Measurements from ENCODE around the gene FIBCD1. TPM values are rescaled to one million over a fixed set of nuclear protein-coding genes. Genes with fewer than 3 reads are reported as not detected.

Gene FIBCD1
- polyA plus RNA-seq, 1 donor (not counting 4 experiments of a cell fraction or from before 2014, with no cell fraction given): 0.79 TPM

- Histone ChIP-seq H4K20me1 (ENCODE audit: control insufficient read depth, extremely low read depth, insufficient read depth, low read length) (no peaks in the 10 kb centered on the region), H3K9me1 (ENCODE audit: control insufficient read depth, extremely low read depth, insufficient read depth, low read length) (no peaks in the 10 kb centered on the region), H3K36me3 (ENCODE audit: control insufficient read depth in 2 of 2, extremely low read depth in 1 of 2, insufficient read depth in 2 of 2, low read length in 2 of 2) (no peaks in the 10 kb centered on the region), H3K27me3 (ENCODE audit: control insufficient read depth, extremely low read depth, insufficient read depth, low read length) (peaks cover 46% of the 10 kb centered on the region), H3K9me3 (ENCODE audit: control insufficient read depth, low read depth, low read length) (no peaks in the 10 kb centered on the region), H3K79me2 (ENCODE audit: control insufficient read depth, insufficient read depth, low read length) (no peaks in the 10 kb centered on the region), H3K9ac (ENCODE audit: control insufficient read depth, extremely low read depth, insufficient read depth, low read length) (no peak overlapping the region), H3K4me1 (ENCODE audit: control insufficient read depth, extremely low read depth, insufficient read depth, low read length) (peaks cover 14% of the 10 kb centered on the region), H2AFZ (ENCODE audit: control insufficient read depth, low read length) (no peak overlapping the region), H3K27ac (ENCODE audit: control insufficient read depth, insufficient read depth, low read length) (no peak overlapping the region), H3K4me2 (ENCODE audit: control insufficient read depth, extremely low read depth, insufficient read depth, low read depth, low read length) (no peak overlapping the region), H3K4me3 (ENCODE audit: control insufficient read depth in 2 of 3, extremely low read depth in 1 of 3, insufficient read depth in 2 of 3, low read depth in 1 of 3, low read length in 3 of 3) (no peak overlapping the region)
- no peak for DNase-seq (ENCODE audit: low read depth, low spot score)
- FAIRE-seq: no peak
- dilution Hi-C loops (cut with MboI; ENCODE audit: extremely low pct_ligation_motif_present, low sequenced_read_pairs): no loop called here
- TF ChIP-seq EZH2 (IDR thresholded peaks at IDR 0.05; ENCODE audit: low read length) (no peak), CTCF (optimal IDR thresholded peaks at IDR 0.05 in 1 of 3, IDR thresholded peaks at IDR 0.05 in 1 of 3, conservative IDR thresholded peaks at IDR 0.05 in 1 of 3; ENCODE audit: extremely low read depth in 1 of 3, insufficient read depth in 2 of 3, low read length in 3 of 3) (no peak)
Observed at GRCh38 chr9:130924448-130924788, 14.6 kb downstream of the FIBCD1 start.

DNA sequence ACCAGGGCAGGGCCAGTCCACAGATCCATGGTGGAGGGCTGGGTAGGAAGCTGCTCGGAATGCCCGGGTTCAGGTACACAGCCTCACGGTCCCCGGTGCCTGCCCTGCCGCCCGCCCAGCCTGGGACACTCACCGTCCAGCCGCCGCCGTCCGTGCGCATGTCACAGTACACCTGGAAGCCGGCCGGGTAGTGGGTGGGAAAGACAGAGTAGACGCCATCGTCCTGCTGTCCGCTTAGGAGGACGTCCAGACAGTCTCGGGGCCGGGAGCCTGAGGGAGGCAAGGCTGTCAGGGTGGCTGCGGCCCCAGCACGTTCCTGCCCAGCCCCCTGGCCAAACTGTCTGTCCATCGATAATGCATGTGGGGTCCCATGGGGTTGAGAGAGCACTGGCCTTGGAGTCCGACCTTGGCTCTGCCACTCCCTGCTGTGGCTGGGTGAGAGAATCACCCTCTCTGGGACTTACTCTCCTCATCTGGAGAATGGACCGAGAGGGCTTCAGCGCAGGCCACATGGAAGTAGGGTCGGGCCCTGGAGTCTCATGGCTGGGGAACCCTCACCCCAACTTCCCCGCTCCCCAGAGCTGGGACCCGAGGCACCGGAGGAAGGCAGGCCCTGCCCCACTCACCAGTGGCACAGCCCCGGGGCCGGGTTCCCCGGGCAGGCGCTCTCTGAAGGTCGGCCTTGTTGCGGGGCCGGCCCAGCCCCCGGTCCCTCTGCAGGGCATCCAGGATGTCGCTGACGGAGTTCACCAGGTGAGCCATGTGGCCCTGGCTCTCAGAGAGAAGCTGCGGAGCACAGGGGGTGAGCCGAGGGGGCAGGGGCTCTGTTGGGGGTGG, 15.2 kb downstream of the FIBCD1 start:
- no peak for DNase-seq (ENCODE audit: low read depth, low spot score)
- H3K36me3 ChIP-seq (ENCODE audit: control insufficient read depth in 2 of 2, extremely low read depth in 1 of 2, insufficient read depth in 2 of 2, low read length in 2 of 2): no peaks in the 10 kb centered on the region
- H3K27ac ChIP-seq (ENCODE audit: control insufficient read depth, insufficient read depth, low read length): no peak overlapping the region
- H3K27me3 ChIP-seq (ENCODE audit: control insufficient read depth, extremely low read depth, insufficient read depth, low read length): peaks cover 52% of the 10 kb centered on the region
- no peak overlapping the region for H3K4me3 ChIP-seq (ENCODE audit: control insufficient read depth in 2 of 3, extremely low read depth in 1 of 3, insufficient read depth in 2 of 3, low read depth in 1 of 3, low read length in 3 of 3)
- TF ChIP-seq CTCF (optimal IDR thresholded peaks at IDR 0.05 in 1 of 3, IDR thresholded peaks at IDR 0.05 in 1 of 3, conservative IDR thresholded peaks at IDR 0.05 in 1 of 3; ENCODE audit: extremely low read depth in 1 of 3, insufficient read depth in 2 of 3, low read length in 3 of 3) (no peak), EZH2 (IDR thresholded peaks at IDR 0.05; ENCODE audit: low read length) (no peak)
- dilution Hi-C loops (cut with MboI; ENCODE audit: extremely low pct_ligation_motif_present, low sequenced_read_pairs): no loop called here
- H3K9ac ChIP-seq (ENCODE audit: control insufficient read depth, extremely low read depth, insufficient read depth, low read length): no peak overlapping the region
- no peak overlapping the region for H2AFZ ChIP-seq (ENCODE audit: control insufficient read depth, low read length)
- H3K79me2 ChIP-seq (ENCODE audit: control insufficient read depth, insufficient read depth, low read length): no peaks in the 10 kb centered on the region
- no peaks in the 10 kb centered on the region for H3K9me3 ChIP-seq (ENCODE audit: control insufficient read depth, low read depth, low read length)
- no peak overlapping the region for H3K4me2 ChIP-seq (ENCODE audit: control insufficient read depth, extremely low read depth, insufficient read depth, low read depth, low read length)
- no peaks in the 10 kb centered on the region for H4K20me1 ChIP-seq (ENCODE audit: control insufficient read depth, extremely low read depth, insufficient read depth, low read length)
- no peak for FAIRE-seq
- H3K4me1 ChIP-seq (ENCODE audit: control insufficient read depth, extremely low read depth, insufficient read depth, low read length): peaks cover 10% of the 10 kb centered on the region
- H3K9me1 ChIP-seq (ENCODE audit: control insufficient read depth, extremely low read depth, insufficient read depth, low read length): no peaks in the 10 kb centered on the region

Data from keratinocyte (primary cell).